Astrocyte (in vitro differentiated cells and primary cell): ENCODE measurements around the gene MINDY3. TPM values are rescaled to one million over a fixed set of nuclear protein-coding genes. Genes with fewer than 3 reads are reported as not detected.
A peak's percentile ranks its signal among the peaks of the same experiment; 100 is the strongest.
"Not testable (repeated sequence)": the region's sequence is repeated elsewhere in the genome, so short reads cannot be mapped to it uniquely, and the experiment has no call there.

Experiments
- DNase-seq: peaks from one replicate; pipeline ENCODE4 v3.0.0-alpha.2; 2010; ENCODE audit warnings: low read depth
- FAIRE-seq: peaks from 2 replicates; lab custom pipeline; 2011; peaks lifted over from hg19 to GRCh38; lab: Jason Lieb, UNC
- H2AFZ ChIP-seq: 2 replicates; pipeline ENCODE4 v1.6.0; 2012; ENCODE audit warnings: low read depth, low read length, inconsistent platforms
- H3K27ac ChIP-seq: 2 replicates; pipeline ENCODE4 v1.5.1; 2011; ENCODE audit warnings: low read depth, low read length, inconsistent platforms
- H3K27me3 ChIP-seq: 2 replicates; pipeline ENCODE4 v1.6.0; 2011; ENCODE audit warnings: low read length, inconsistent platforms; ENCODE audit not compliant: insufficient read depth
- H3K36me3 ChIP-seq: 2 replicates; pipeline ENCODE4 v1.5.1; 2011; ENCODE audit warnings: low read length, inconsistent platforms; ENCODE audit not compliant: insufficient read depth
- H3K4me1 ChIP-seq: 2 replicates; pipeline ENCODE4 v1.5.1; 2011; ENCODE audit warnings: low read length, inconsistent platforms; ENCODE audit not compliant: insufficient read depth
- H3K4me2 ChIP-seq: 2 replicates; pipeline ENCODE4 v1.6.0; 2012; ENCODE audit warnings: low read length, inconsistent platforms
- H3K4me3 ChIP-seq: 2 replicates; pipeline ENCODE4 v1.5.1; 2011; ENCODE audit warnings: low read depth, mild to moderate bottlenecking, low read length, inconsistent platforms; ENCODE audit not compliant: insufficient read depth
- H3K79me2 ChIP-seq: 2 replicates; pipeline ENCODE4 v1.6.0; 2012; ENCODE audit warnings: mild to moderate bottlenecking, low read length, inconsistent platforms; ENCODE audit not compliant: insufficient read depth
- H3K9ac ChIP-seq: 2 replicates; pipeline ENCODE4 v1.6.0; 2012; ENCODE audit warnings: mild to moderate bottlenecking, low read length, inconsistent platforms
- H3K9me3 ChIP-seq: 2 replicates; pipeline ENCODE4 v1.5.1; 2012; ENCODE audit warnings: low read depth, mild to moderate bottlenecking, low read length, inconsistent platforms; ENCODE audit not compliant: insufficient read depth
- H4K20me1 ChIP-seq: 2 replicates; pipeline ENCODE4 v1.6.0; 2012; ENCODE audit warnings: low read length, inconsistent platforms; ENCODE audit not compliant: insufficient read depth
- H3K27ac Mint-ChIP-seq: one replicate; pipeline ENCODE4 v1.8.0; 2021; ENCODE audit warnings: mild to moderate bottlenecking, mixed read lengths; ENCODE audit not compliant: unreplicated experiment
- H3K27me3 Mint-ChIP-seq: one replicate; pipeline ENCODE4 v1.8.0; 2021; ENCODE audit warnings: low read depth, mixed read lengths; ENCODE audit not compliant: unreplicated experiment
- H3K36me3 Mint-ChIP-seq: one replicate; pipeline ENCODE4 v1.8.0; 2021; ENCODE audit warnings: low read depth, mixed read lengths; ENCODE audit not compliant: unreplicated experiment
- H3K4me1 Mint-ChIP-seq: one replicate; pipeline ENCODE4 v1.8.0; 2021; ENCODE audit warnings: low read depth, mixed read lengths; ENCODE audit not compliant: unreplicated experiment
- H3K4me3 Mint-ChIP-seq: one replicate; pipeline ENCODE4 v1.8.0; 2021; ENCODE audit warnings: mild to moderate bottlenecking, moderate library complexity, mixed read lengths; ENCODE audit not compliant: unreplicated experiment
- H3K9me3 Mint-ChIP-seq: one replicate; pipeline ENCODE4 v1.8.0; 2021; ENCODE audit warnings: mild to moderate bottlenecking, mixed read lengths; ENCODE audit not compliant: unreplicated experiment
- EZH2 ChIP-seq: IDR thresholded peaks from 2 replicates; pipeline ENCODE4 v1.6.1; 2012; ENCODE audit warnings: mild to moderate bottlenecking, low read length, inconsistent platforms; ENCODE audit not compliant: insufficient read depth
- total RNA-seq: library from RNA; stranded (reverse); gene quantifications from 2 replicates; pipeline ENCODE4 v1.2.1, GENCODE V29; 2021
- TF ChIP-seq, protein P1 (sequence below): IDR thresholded peaks from 2 replicates; pipeline ENCODE4 v1.5.1; 2011; ENCODE audit warnings: low read depth, mild to moderate bottlenecking, inconsistent platforms, low read length, moderate library complexity; ENCODE audit not compliant: insufficient read depth

The MINDY3 gene
- total RNA-seq, 1 donor from 2014 or later, result 28.4 TPM

DNA sequence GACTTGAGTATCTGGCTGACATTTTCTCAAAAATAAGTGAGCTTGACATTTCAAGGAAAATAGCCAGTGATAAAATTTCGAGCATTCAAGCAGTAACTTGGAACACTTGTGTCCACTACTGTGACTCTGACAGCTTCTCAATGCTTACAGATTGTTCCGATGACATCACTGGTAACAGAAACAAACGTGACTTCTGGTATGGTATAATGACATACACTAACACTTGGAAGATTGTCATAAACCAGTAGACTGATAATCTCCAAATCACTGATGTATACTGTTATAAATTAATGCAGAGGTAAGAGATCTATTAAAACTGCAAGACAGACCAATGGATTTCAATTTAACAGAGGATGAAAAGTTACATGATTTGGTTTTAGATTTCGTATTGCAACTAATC, 6.5 kb downstream of the MINDY3 start:
- TF ChIP-seq, protein P1, sequence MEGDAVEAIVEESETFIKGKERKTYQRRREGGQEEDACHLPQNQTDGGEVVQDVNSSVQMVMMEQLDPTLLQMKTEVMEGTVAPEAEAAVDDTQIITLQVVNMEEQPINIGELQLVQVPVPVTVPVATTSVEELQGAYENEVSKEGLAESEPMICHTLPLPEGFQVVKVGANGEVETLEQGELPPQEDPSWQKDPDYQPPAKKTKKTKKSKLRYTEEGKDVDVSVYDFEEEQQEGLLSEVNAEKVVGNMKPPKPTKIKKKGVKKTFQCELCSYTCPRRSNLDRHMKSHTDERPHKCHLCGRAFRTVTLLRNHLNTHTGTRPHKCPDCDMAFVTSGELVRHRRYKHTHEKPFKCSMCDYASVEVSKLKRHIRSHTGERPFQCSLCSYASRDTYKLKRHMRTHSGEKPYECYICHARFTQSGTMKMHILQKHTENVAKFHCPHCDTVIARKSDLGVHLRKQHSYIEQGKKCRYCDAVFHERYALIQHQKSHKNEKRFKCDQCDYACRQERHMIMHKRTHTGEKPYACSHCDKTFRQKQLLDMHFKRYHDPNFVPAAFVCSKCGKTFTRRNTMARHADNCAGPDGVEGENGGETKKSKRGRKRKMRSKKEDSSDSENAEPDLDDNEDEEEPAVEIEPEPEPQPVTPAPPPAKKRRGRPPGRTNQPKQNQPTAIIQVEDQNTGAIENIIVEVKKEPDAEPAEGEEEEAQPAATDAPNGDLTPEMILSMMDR, result no peak
- TF ChIP-seq EZH2, result no peak
- no peaks in the 10 kb centered on the region for H3K4me1 ChIP-seq
- Mint-ChIP-seq H3K4me1 (peaks cover 14% of the 10 kb centered on the region), H3K27me3 (no peaks in the 10 kb centered on the region), H3K36me3 (peaks cover 3% of the 10 kb centered on the region), H3K27ac (no peak overlapping the region), H3K4me3 (no peak overlapping the region), H3K9me3 (peaks cover 3% of the 10 kb centered on the region)
- no peak overlapping the region for H3K4me3 ChIP-seq
- no peak overlapping the region for H3K9ac ChIP-seq
- DNase-seq (no peak), FAIRE-seq (no peak)
- H3K79me2 ChIP-seq, result peaks cover 86% of the 10 kb centered on the region
- no peaks in the 10 kb centered on the region for H3K9me3 ChIP-seq
- no peak overlapping the region for H3K4me2 ChIP-seq
- peaks cover 64% of the 10 kb centered on the region for H4K20me1 ChIP-seq
- no peak overlapping the region for H3K27ac ChIP-seq
- H2AFZ ChIP-seq, result no peak overlapping the region
- no peaks in the 10 kb centered on the region for H3K36me3 ChIP-seq
- no peaks in the 10 kb centered on the region for H3K27me3 ChIP-seq

DNA sequence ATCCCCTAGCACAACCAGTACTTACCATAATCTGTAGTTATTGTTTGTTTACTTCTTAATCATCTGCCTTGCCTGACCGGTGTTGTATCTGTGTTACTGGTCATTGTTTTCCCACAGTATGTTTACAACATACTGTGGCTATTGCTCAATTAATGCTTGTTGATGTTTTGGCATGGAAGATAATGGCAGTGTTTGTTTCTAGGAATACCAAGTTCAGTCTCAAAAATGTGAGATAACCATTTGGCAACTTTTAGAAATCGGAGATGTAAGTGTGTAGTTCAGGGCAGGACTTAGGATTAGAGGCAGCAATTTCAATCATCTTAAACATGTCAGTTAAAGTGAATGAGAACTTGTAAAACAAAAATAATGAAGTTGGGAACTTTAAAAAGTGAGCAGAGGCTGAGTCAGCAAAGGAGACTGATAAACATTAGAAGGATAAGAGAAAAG, 8.2 kb downstream of the MINDY3 start:
- no peak overlapping the region for H3K4me3 ChIP-seq
- no peak overlapping the region for H3K4me3 Mint-ChIP-seq
- DNase-seq (no peak), FAIRE-seq (peak; percentile 39)
- no peaks in the 10 kb centered on the region for H3K36me3 ChIP-seq
- no peak overlapping the region for H3K4me2 ChIP-seq
- H3K4me1 Mint-ChIP-seq, result peaks cover 11% of the 10 kb centered on the region
- peaks cover 58% of the 10 kb centered on the region for H4K20me1 ChIP-seq
- H3K27me3 Mint-ChIP-seq, result no peaks in the 10 kb centered on the region
- H2AFZ ChIP-seq, result no peak overlapping the region
- peaks cover 73% of the 10 kb centered on the region for H3K79me2 ChIP-seq
- no peaks in the 10 kb centered on the region for H3K9me3 ChIP-seq
- H3K36me3 Mint-ChIP-seq, result peaks cover 3% of the 10 kb centered on the region
- H3K9me3 Mint-ChIP-seq, result peaks cover 3% of the 10 kb centered on the region
- no peak overlapping the region for H3K27ac Mint-ChIP-seq
- no peak overlapping the region for H3K9ac ChIP-seq
- no peaks in the 10 kb centered on the region for H3K27me3 ChIP-seq
- no peaks in the 10 kb centered on the region for H3K4me1 ChIP-seq
- TF ChIP-seq, protein P1, result no peak
- no peak overlapping the region for H3K27ac ChIP-seq

DNA sequence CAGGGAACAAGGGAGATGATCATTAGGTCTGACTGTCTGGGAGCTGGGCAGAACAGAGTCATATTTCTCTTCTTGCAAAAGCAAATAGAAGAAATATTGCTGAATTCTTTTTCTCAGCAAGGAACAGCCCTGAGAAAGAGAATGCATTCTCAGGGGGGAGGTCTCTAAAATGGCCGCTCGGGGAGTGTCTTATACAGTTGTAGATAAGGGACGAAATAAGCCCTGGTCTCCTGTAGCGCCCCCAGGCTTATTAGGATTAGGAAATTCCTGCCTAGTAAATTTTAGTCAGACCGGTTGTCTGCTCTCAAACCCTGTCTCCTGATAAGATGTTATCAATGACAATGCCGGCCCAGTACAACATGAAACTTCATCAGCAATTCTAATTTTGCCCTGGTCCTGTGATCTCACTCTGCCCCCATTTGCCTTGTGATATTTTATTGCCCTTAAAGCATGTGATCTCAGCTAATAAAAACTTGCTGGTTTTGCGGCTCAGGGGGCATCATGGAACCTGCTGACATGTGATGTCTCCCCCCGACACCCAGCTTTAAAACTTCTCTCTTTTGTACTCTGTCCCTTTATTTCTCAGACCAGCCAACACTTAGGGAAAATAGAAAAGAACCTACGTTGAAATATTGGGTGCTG, 9.8 kb downstream of the MINDY3 start:
- Histone ChIP-seq H3K79me2 (peaks cover 61% of the 10 kb centered on the region), H4K20me1 (peaks cover 55% of the 10 kb centered on the region)
- not testable (repeated sequence) for FAIRE-seq, H3K9ac ChIP-seq, H3K27me3 ChIP-seq, H3K36me3 Mint-ChIP-seq, H3K4me1 Mint-ChIP-seq, H3K4me3 Mint-ChIP-seq, H3K9me3 Mint-ChIP-seq, H3K27ac Mint-ChIP-seq, H3K9me3 ChIP-seq, H3K4me3 ChIP-seq, DNase-seq, H3K4me1 ChIP-seq, H3K27ac ChIP-seq, H3K4me2 ChIP-seq, H2AFZ ChIP-seq, H3K27me3 Mint-ChIP-seq, H3K36me3 ChIP-seq
